Measurements from ENCODE around the gene HHATL.
"Not testable (repeated sequence)": the region's sequence is repeated elsewhere in the genome, so short reads cannot be mapped to it uniquely, and the experiment has no call there.

HHATL gene

GRCh38 chr3:42733501-42734262 is 31.1 kb upstream of the HHATL start:
- FAIRE-seq: no peak

GRCh38 chr3:42732829-42733459 is 30.3 kb upstream of the HHATL start:
- FAIRE-seq: no peak

GRCh38 chr3:42732196-42732828 is 29.7 kb upstream of the HHATL start:
- no peak for FAIRE-seq

- FAIRE-seq: no peak
These were observed 29.0 kb upstream of the HHATL start for GRCh38 chr3:42731476-42732195.

GRCh38 chr3:42730706-42731420 is 28.3 kb upstream of the HHATL start:
- no peak for FAIRE-seq

GRCh38 chr3:42730294-42730693 is 27.7 kb upstream of the HHATL start:
- FAIRE-seq: no peak

- no peak for FAIRE-seq
These were observed 27.0 kb upstream of the HHATL start for GRCh38 chr3:42729404-42730145.

GRCh38 chr3:42728668-42729364 is 26.2 kb upstream of the HHATL start:
- no peak for FAIRE-seq

- no peak for FAIRE-seq
These were observed 25.5 kb upstream of the HHATL start for GRCh38 chr3:42728056-42728455.

- no peak for FAIRE-seq
These were observed 22.9 kb upstream of the HHATL start for GRCh38 chr3:42725454-42725853.

- FAIRE-seq: no peak
These were observed 20.6 kb upstream of the HHATL start for GRCh38 chr3:42723219-42723618.

- not testable (repeated sequence) for FAIRE-seq
These were observed 19.8 kb upstream of the HHATL start for GRCh38 chr3:42722442-42722841.

- FAIRE-seq: no peak
These were observed 19.1 kb upstream of the HHATL start for GRCh38 chr3:42721690-42722089.

- FAIRE-seq: no peak
These were observed 17.5 kb upstream of the HHATL start for GRCh38 chr3:42720126-42720525.

GRCh38 chr3:42719002-42719401 is 16.4 kb upstream of the HHATL start:
- no peak for FAIRE-seq

- FAIRE-seq: no peak
These were observed 15.7 kb upstream of the HHATL start for GRCh38 chr3:42718338-42718737.

GRCh38 chr3:42717306-42717705 is 14.7 kb upstream of the HHATL start:
- no peak for FAIRE-seq

GRCh38 chr3:42714171-42714852 is 11.7 kb upstream of the HHATL start:
- no peak for FAIRE-seq

GRCh38 chr3:42713747-42714146 is 11.1 kb upstream of the HHATL start:
- FAIRE-seq: no peak

- FAIRE-seq: no peak
These were observed 10.2 kb upstream of the HHATL start for GRCh38 chr3:42712688-42713372.
